ENCODE data around the gene BIRC7. TPM values are rescaled to one million over a fixed set of nuclear protein-coding genes. Genes with fewer than 3 reads are reported as not detected.

Gene BIRC7
- total RNA-seq, 4 donors from 2014 or later: 0.49 to 3.0 (median 1.7) TPM

DNA sequence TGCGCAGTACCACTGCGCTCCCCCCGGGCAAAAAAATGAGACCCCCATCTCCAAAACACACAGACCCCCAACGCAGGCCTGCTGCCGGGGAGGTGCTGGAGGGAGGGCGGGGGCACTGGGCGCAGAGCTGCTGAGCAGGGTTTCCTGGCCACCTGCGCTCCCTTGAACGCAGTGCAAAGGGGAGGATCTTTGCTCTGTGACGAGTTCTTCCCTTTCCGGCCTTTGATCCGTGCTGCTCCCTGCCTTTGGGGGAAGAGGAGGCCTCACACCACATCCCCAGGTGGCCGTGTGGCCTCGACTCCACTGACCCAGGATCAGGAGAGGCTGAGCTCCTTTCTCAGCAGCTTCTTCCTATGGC lies 48.4 kb downstream of the BIRC7 start:
- no peaks in the 10 kb centered on the region for H3K4me1 ChIP-seq
- 81% methylated on average over 12 of the region's 14 CpGs for WGBS
- no peaks in the 10 kb centered on the region for H3K27me3 ChIP-seq
- no peak overlapping the region for H3K27ac ChIP-seq
- no peak overlapping the region for H3K4me3 ChIP-seq
- no peak for DNase-seq (ENCODE audit: low spot score in 2 of 2)
- TF ChIP-seq POLR2A (IDR thresholded peaks at IDR 0.05): no peak
- TF ChIP-seq, protein P1, sequence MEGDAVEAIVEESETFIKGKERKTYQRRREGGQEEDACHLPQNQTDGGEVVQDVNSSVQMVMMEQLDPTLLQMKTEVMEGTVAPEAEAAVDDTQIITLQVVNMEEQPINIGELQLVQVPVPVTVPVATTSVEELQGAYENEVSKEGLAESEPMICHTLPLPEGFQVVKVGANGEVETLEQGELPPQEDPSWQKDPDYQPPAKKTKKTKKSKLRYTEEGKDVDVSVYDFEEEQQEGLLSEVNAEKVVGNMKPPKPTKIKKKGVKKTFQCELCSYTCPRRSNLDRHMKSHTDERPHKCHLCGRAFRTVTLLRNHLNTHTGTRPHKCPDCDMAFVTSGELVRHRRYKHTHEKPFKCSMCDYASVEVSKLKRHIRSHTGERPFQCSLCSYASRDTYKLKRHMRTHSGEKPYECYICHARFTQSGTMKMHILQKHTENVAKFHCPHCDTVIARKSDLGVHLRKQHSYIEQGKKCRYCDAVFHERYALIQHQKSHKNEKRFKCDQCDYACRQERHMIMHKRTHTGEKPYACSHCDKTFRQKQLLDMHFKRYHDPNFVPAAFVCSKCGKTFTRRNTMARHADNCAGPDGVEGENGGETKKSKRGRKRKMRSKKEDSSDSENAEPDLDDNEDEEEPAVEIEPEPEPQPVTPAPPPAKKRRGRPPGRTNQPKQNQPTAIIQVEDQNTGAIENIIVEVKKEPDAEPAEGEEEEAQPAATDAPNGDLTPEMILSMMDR (IDR thresholded peaks at IDR 0.05): no peak
- TF ChIP-seq EP300 (IDR thresholded peaks at IDR 0.05): no peak
- no peak for TF ChIP-seq POLR2AphosphoS5 (IDR thresholded peaks at IDR 0.05)
- no peaks in the 10 kb centered on the region for H3K9me3 ChIP-seq
- H3K36me3 ChIP-seq: peaks cover 98% of the 10 kb centered on the region

DNA sequence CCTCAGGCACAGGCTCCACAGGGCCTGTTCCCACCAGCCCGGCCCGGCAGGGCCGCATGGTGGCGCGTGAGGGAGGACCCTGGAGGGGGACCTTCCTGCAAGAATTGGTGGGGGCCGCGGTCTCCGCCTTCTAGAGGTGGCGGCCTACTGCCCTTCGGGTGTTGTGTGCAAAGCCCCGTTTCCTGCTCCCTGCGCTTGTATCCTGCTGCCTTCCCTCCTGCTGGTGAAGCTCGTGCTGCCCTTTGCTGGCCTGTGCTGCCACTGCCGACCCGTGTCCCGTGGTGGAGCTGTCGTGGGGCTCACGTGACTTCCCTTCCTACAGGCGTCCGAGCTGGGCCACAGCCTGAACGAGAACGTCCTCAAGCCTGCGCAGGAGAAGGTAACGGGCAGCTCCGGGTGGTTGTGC lies 48.8 kb downstream of the BIRC7 start:
- DNase-seq (ENCODE audit: low spot score in 2 of 2): no peak
- WGBS: 87% methylated on average over 9 of the region's 25 CpGs
- Histone ChIP-seq H3K4me3 (no peak overlapping the region), H3K9me3 (no peaks in the 10 kb centered on the region), H3K27me3 (no peaks in the 10 kb centered on the region), H3K4me1 (no peaks in the 10 kb centered on the region), H3K36me3 (peaks cover 96% of the 10 kb centered on the region), H3K27ac (no peak overlapping the region)
- TF ChIP-seq POLR2AphosphoS5 (IDR thresholded peaks at IDR 0.05): no peak
- TF ChIP-seq EP300 (IDR thresholded peaks at IDR 0.05): no peak
- TF ChIP-seq, protein P1 (IDR thresholded peaks at IDR 0.05): no peak
- no peak for TF ChIP-seq POLR2A (IDR thresholded peaks at IDR 0.05)

DNA sequence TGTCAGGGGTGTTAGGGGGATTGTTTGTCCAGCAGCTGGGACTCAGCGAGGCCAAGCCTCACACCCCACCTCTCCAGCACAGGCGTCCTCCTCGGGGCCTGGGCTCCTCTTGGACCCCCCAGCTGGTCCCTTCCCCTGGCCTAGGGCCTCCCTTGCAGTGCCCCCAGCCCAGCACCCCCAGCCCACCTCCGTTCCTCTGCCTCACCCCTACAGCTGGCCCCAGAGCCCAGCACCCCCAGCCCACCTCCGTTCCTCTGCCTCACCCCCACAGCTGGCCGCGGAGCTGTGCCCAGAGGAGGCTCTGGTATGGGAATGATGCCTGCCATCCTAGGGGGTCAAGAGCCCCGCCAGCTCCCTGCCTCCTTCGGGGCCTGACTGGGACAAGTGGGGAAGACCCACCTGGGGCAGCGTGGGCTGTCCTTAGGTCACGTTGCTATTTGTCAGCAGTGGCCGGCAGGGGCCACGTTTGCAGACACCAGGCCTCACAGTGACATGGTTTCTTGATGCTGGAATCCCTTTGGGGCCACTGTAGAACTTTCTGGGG lies 49.3 kb downstream of the BIRC7 start:
- no peak for DNase-seq (ENCODE audit: low spot score in 2 of 2)
- H3K9me3 ChIP-seq: no peaks in the 10 kb centered on the region
- no peak overlapping the region for H3K27ac ChIP-seq
- TF ChIP-seq POLR2AphosphoS5 (IDR thresholded peaks at IDR 0.05) (no peak), POLR2A (IDR thresholded peaks at IDR 0.05) (no peak), EP300 (IDR thresholded peaks at IDR 0.05) (no peak)
- TF ChIP-seq, protein P1 (IDR thresholded peaks at IDR 0.05): no peak
- 79% methylated on average over 13 of the region's 13 CpGs for WGBS
- no peaks in the 10 kb centered on the region for H3K27me3 ChIP-seq
- no peak overlapping the region for H3K4me3 ChIP-seq
- peaks cover 91% of the 10 kb centered on the region for H3K36me3 ChIP-seq
- H3K4me1 ChIP-seq: peaks cover under 1% of the 10 kb centered on the region

DNA sequence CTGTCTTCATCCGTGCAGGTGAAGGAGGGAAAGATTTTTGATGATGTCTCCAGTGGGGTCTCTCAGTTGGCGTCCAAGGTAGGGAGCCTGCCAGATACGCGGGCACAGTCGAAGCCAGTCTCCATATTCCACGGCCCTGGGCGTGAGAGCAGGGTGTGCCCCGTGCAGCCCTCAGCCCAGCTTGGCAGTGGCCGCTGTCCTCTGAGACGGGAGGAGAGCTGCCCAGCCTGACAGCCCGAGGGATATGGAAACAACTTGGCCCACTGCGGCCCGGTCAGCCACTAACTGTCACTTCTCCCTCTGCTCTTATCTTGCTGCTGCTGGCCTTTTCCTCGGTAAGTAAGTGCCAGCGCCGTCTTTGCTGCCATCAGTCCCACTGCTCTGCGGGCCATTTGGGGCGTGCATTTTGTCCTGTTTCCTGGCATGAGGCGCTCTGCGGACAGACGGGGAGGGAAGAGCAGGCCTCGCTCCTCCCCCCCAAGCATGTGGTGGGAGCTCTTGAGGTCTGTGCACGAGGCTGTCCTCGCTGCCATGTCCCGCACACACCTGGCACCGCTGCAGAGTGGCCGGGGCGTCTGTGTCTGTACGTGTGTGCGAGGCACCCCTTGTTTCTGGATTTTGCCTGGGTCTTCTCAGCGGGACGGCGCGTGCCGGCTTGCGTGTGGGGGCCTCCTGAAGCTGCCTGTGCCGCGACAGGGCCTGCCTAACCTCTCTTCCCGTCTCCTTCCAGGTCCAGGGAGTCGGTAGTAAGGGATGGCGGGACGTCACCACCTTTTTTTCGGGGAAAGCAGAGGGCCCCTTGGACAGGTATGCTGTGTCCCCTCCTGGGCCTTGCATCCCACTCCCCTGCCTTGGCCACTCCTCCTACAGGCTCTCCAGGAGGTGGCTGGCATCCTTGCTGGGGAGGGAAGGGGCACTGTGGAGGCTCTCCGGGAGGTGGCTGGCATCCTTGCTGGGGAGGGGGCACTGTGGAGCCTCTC lies 50.2 kb downstream of the BIRC7 start:
- 92% methylated on average over 41 of the region's 44 CpGs for WGBS
- H3K27me3 ChIP-seq: no peaks in the 10 kb centered on the region
- peaks cover 4% of the 10 kb centered on the region for H3K4me1 ChIP-seq
- H3K4me3 ChIP-seq: no peak overlapping the region
- peaks cover 83% of the 10 kb centered on the region for H3K36me3 ChIP-seq
- TF ChIP-seq POLR2AphosphoS5 (IDR thresholded peaks at IDR 0.05): no peak
- TF ChIP-seq EP300 (IDR thresholded peaks at IDR 0.05): no peak
- TF ChIP-seq POLR2A (IDR thresholded peaks at IDR 0.05): no peak
- TF ChIP-seq, protein P1 (IDR thresholded peaks at IDR 0.05): no peak
- DNase-seq (ENCODE audit: low spot score in 2 of 2): no peak
- no peaks in the 10 kb centered on the region for H3K9me3 ChIP-seq
- no peak overlapping the region for H3K27ac ChIP-seq
